ENCODE results near the gene COMTD1. TPM values are rescaled to one million over a fixed set of nuclear protein-coding genes. Genes with fewer than 3 reads are reported as not detected.

COMTD1 gene
- total RNA-seq, 4 donors from 2014 or later, result 57.1 to 115 (median 71.5) TPM

- WGBS, 2 donors, result 78 to 80% methylated on average over 44 to 46 of the region's 46 CpGs
Measured at GRCh38 chr10:75276069-75276872, 40.5 kb upstream of the COMTD1 start.

GRCh38 chr10:75272896-75273295 lies 37.1 kb upstream of the COMTD1 start:
- TF ChIP-seq, protein P1, sequence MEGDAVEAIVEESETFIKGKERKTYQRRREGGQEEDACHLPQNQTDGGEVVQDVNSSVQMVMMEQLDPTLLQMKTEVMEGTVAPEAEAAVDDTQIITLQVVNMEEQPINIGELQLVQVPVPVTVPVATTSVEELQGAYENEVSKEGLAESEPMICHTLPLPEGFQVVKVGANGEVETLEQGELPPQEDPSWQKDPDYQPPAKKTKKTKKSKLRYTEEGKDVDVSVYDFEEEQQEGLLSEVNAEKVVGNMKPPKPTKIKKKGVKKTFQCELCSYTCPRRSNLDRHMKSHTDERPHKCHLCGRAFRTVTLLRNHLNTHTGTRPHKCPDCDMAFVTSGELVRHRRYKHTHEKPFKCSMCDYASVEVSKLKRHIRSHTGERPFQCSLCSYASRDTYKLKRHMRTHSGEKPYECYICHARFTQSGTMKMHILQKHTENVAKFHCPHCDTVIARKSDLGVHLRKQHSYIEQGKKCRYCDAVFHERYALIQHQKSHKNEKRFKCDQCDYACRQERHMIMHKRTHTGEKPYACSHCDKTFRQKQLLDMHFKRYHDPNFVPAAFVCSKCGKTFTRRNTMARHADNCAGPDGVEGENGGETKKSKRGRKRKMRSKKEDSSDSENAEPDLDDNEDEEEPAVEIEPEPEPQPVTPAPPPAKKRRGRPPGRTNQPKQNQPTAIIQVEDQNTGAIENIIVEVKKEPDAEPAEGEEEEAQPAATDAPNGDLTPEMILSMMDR (IDR thresholded peaks at IDR 0.05), result no peak
- TF ChIP-seq POLR2A (IDR thresholded peaks at IDR 0.05), result no peak
- intact Hi-C loops (cut with DNase I; ENCODE audit: low total_unique reads), result no loop called here
- DNase-seq (ENCODE audit: low spot score in 2 of 2), result no peak
- H3K4me3 ChIP-seq (ENCODE audit: low read depth, poor library complexity, severe bottlenecking), result no peak overlapping the region
- 45 to 66% methylated on average over 7 of the region's 7 CpGs for WGBS, 2 donors

More at GRCh38 chr10:75276069-75276872, 40.5 kb upstream of the COMTD1 start:
- DNase-seq (ENCODE audit: low spot score in 2 of 2), result peak in 1 of 2 donors; percentile 83
- no peak overlapping the region for H3K4me3 ChIP-seq (ENCODE audit: low read depth, poor library complexity, severe bottlenecking)
- no peak for TF ChIP-seq POLR2A (IDR thresholded peaks at IDR 0.05)
- TF ChIP-seq, protein P1 (IDR thresholded peaks at IDR 0.05), result no peak
- intact Hi-C loops (cut with DNase I; ENCODE audit: low total_unique reads), result no loop called here

- intact Hi-C loops (cut with DNase I; ENCODE audit: low total_unique reads), result no loop called here
- WGBS, 2 donors, result 90 to 95% methylated on average over 5 of the region's 5 CpGs
- DNase-seq (ENCODE audit: low spot score in 2 of 2), result no peak
- H3K4me3 ChIP-seq (ENCODE audit: low read depth, poor library complexity, severe bottlenecking), result no peak overlapping the region
- TF ChIP-seq, protein P1 (IDR thresholded peaks at IDR 0.05), result no peak
- TF ChIP-seq POLR2A (IDR thresholded peaks at IDR 0.05), result no peak
Measured at GRCh38 chr10:75272094-75272493, 36.3 kb upstream of the COMTD1 start.

- no peak for TF ChIP-seq POLR2A (IDR thresholded peaks at IDR 0.05)
- TF ChIP-seq, protein P1 (IDR thresholded peaks at IDR 0.05), result no peak
- DNase-seq (ENCODE audit: low spot score in 2 of 2), result no peak
- intact Hi-C loops (cut with DNase I; ENCODE audit: low total_unique reads), result no loop called here
- WGBS, 2 donors, result 88 to 97% methylated on average over 5 of the region's 5 CpGs
- no peak overlapping the region for H3K4me3 ChIP-seq (ENCODE audit: low read depth, poor library complexity, severe bottlenecking)
Measured at GRCh38 chr10:75269605-75270004, 33.8 kb upstream of the COMTD1 start.

GRCh38 chr10:75266945-75267344 lies 31.2 kb upstream of the COMTD1 start:
- TF ChIP-seq POLR2A (IDR thresholded peaks at IDR 0.05), result no peak
- TF ChIP-seq, protein P1 (IDR thresholded peaks at IDR 0.05), result no peak

More at GRCh38 chr10:75266945-75267344, 31.2 kb upstream of the COMTD1 start:
- no peak for DNase-seq (ENCODE audit: low spot score in 2 of 2)
- 86 to 88% methylated on average over 5 of the region's 5 CpGs for WGBS, 2 donors
- no peak overlapping the region for H3K4me3 ChIP-seq (ENCODE audit: low read depth, poor library complexity, severe bottlenecking)
- intact Hi-C loops (cut with DNase I; ENCODE audit: low total_unique reads), result no loop called here

All from lower leg skin (tissue), 4 donors.